DND-41 (cell line): Measurements from ENCODE around the gene HAND1.

Experiments used
- ATAC-seq: fragments of 200-7000 bp; cut with Tn5 transposase; 3 replicates; pipeline ENCODE4 v1.9.1; 2021; ENCODE audit warnings: low read depth; ENCODE audit not compliant: insufficient read depth
- DNase-seq: peaks from one replicate; pipeline ENCODE4 v3.0.0-alpha.2; 2020
- H2AFZ ChIP-seq: 2 replicates; pipeline ENCODE4 v1.6.0; 2012; ENCODE audit warnings: low read depth, low read length
- H3K27ac ChIP-seq: 2 replicates; pipeline ENCODE4 v1.5.1; 2012; ENCODE audit warnings: low read length, inconsistent platforms
- H3K27me3 ChIP-seq: fragments of 200-600 bp; sonication (generic); 2 replicates; pipeline ENCODE4 v1.6.0; 2012; ENCODE audit warnings: low read length, mild to moderate bottlenecking, inconsistent platforms; ENCODE audit not compliant: insufficient read depth, poor library complexity
- H3K36me3 ChIP-seq: 2 replicates; pipeline ENCODE4 v1.5.1; 2012; ENCODE audit warnings: low read length, inconsistent platforms; ENCODE audit not compliant: insufficient read depth
- H3K4me1 ChIP-seq: 2 replicates; pipeline ENCODE4 v1.5.1; 2012; ENCODE audit warnings: mild to moderate bottlenecking, low read length; ENCODE audit not compliant: insufficient read depth
- H3K4me2 ChIP-seq: 2 replicates; pipeline ENCODE4 v1.6.0; 2012; ENCODE audit warnings: mild to moderate bottlenecking, moderate library complexity, low read length, inconsistent platforms; ENCODE audit not compliant: insufficient read depth
- H3K4me3 ChIP-seq, 2 experiments: fragments of 200-600 bp in 1 of 2; shearing (Covaris generic) in 1 of 2; 2 replicates each; pipeline ENCODE4 v1.5.1; 2012 to 2016; ENCODE audit warnings: inconsistent platforms in 2 of 2, low read length in 2 of 2, mild to moderate bottlenecking in 2 of 2, low read depth in 1 of 2, moderate library complexity in 1 of 2
- H3K79me2 ChIP-seq: 2 replicates; pipeline ENCODE4 v1.6.0; 2012; ENCODE audit warnings: low read length, inconsistent platforms; ENCODE audit not compliant: insufficient read depth
- H3K9ac ChIP-seq: 2 replicates; pipeline ENCODE4 v1.6.0; 2012; ENCODE audit warnings: low read depth, mild to moderate bottlenecking, inconsistent platforms, low read length, moderate library complexity
- H3K9me3 ChIP-seq: 2 replicates; pipeline ENCODE4 v1.5.1; 2012; ENCODE audit warnings: low read length, moderate library complexity, mild to moderate bottlenecking, inconsistent platforms; ENCODE audit not compliant: insufficient read depth, severe bottlenecking
- H4K20me1 ChIP-seq: 2 replicates; pipeline ENCODE4 v1.6.0; 2012; ENCODE audit warnings: low read length; ENCODE audit not compliant: insufficient read depth
- CTCF ChIP-seq: IDR thresholded peaks from 2 replicates; pipeline ENCODE4 v1.5.1; 2012; ENCODE audit warnings: borderline replicate concordance, low read length, moderate library complexity, mild to moderate bottlenecking; ENCODE audit not compliant: poor library complexity, severe bottlenecking; ENCODE audit errors: extremely low read depth
- EZH2 ChIP-seq: IDR thresholded peaks from 3 replicates; pipeline ENCODE4 v1.6.1; 2012; ENCODE audit warnings: borderline replicate concordance, low read depth, mild to moderate bottlenecking, moderate library complexity, low read length, inconsistent platforms; ENCODE audit not compliant: severe bottlenecking

The HAND1 gene

GRCh38 chr5:154523709-154524108 is 45.7 kb upstream of the HAND1 start:
- no peak for DNase-seq
- Histone ChIP-seq H2AFZ (no peak overlapping the region), H3K36me3 (no peaks in the 10 kb centered on the region), H3K4me3 (no peak overlapping the region), H3K4me2 (no peak overlapping the region), H3K9me3 (no peaks in the 10 kb centered on the region), H4K20me1 (no peaks in the 10 kb centered on the region), H3K79me2 (no peaks in the 10 kb centered on the region), H3K4me1 (no peaks in the 10 kb centered on the region), H3K27me3 (peaks cover 26% of the 10 kb centered on the region), H3K27ac (no peak overlapping the region), H3K9ac (no peak overlapping the region)
- no peak for ATAC-seq
- TF ChIP-seq CTCF = no peak
- no peak for TF ChIP-seq EZH2

GRCh38 chr5:154523104-154523503 is 45.1 kb upstream of the HAND1 start:
- H3K79me2 ChIP-seq = no peaks in the 10 kb centered on the region
- DNase-seq (no peak), ATAC-seq (no peak)
- H3K9ac ChIP-seq = no peak overlapping the region
- no peaks in the 10 kb centered on the region for H3K9me3 ChIP-seq
- H3K4me1 ChIP-seq = no peaks in the 10 kb centered on the region
- H3K27ac ChIP-seq = no peak overlapping the region
- H3K4me3 ChIP-seq = no peak overlapping the region
- TF ChIP-seq CTCF = no peak
- no peak for TF ChIP-seq EZH2
- no peak overlapping the region for H3K4me2 ChIP-seq
- peaks cover 32% of the 10 kb centered on the region for H3K27me3 ChIP-seq
- no peaks in the 10 kb centered on the region for H4K20me1 ChIP-seq
- H3K36me3 ChIP-seq = no peaks in the 10 kb centered on the region
- H2AFZ ChIP-seq = no peak overlapping the region

- Histone ChIP-seq H3K36me3 (no peaks in the 10 kb centered on the region), H2AFZ (no peak overlapping the region), H3K27ac (no peak overlapping the region), H3K79me2 (no peaks in the 10 kb centered on the region), H3K9me3 (no peaks in the 10 kb centered on the region), H3K4me1 (no peaks in the 10 kb centered on the region), H4K20me1 (no peaks in the 10 kb centered on the region), H3K4me2 (no peak overlapping the region), H3K4me3 (no peak overlapping the region), H3K9ac (no peak overlapping the region), H3K27me3 (peaks cover 33% of the 10 kb centered on the region)
- DNase-seq (no peak), ATAC-seq (no peak)
- no peak for TF ChIP-seq CTCF
- no peak for TF ChIP-seq EZH2
These were observed 44.3 kb upstream of the HAND1 start for GRCh38 chr5:154522284-154522683.

- no peak overlapping the region for H2AFZ ChIP-seq
- no peak overlapping the region for H3K4me2 ChIP-seq
- H4K20me1 ChIP-seq = no peaks in the 10 kb centered on the region
- H3K4me3 ChIP-seq = no peak overlapping the region
- ATAC-seq (no peak), DNase-seq (no peak)
- H3K27ac ChIP-seq = no peak overlapping the region
- no peaks in the 10 kb centered on the region for H3K4me1 ChIP-seq
- no peaks in the 10 kb centered on the region for H3K9me3 ChIP-seq
- TF ChIP-seq EZH2 = no peak
- no peak for TF ChIP-seq CTCF
- H3K9ac ChIP-seq = no peak overlapping the region
- no peaks in the 10 kb centered on the region for H3K79me2 ChIP-seq
- no peaks in the 10 kb centered on the region for H3K36me3 ChIP-seq
- H3K27me3 ChIP-seq = peaks cover 33% of the 10 kb centered on the region
These were observed 43.7 kb upstream of the HAND1 start for GRCh38 chr5:154521756-154522155.
